IPS-18c (cell line): ENCODE data around the gene GRAPL.
"Not testable (repeated sequence)": the region's sequence is repeated elsewhere in the genome, so short reads cannot be mapped to it uniquely, and the experiment has no call there.

Experiments
- H3K4me3 ChIP-seq: 2 replicates; pipeline ENCODE4 v1.7.0; 2013; ENCODE audit warnings: low read depth, mild to moderate bottlenecking, low read length, moderate library complexity; ENCODE audit not compliant: insufficient read depth
- H3K9me3 ChIP-seq: one replicate; pipeline ENCODE4 v1.6.1; 2013; ENCODE audit warnings: mild to moderate bottlenecking, low read length, moderate library complexity; ENCODE audit not compliant: control insufficient read depth, insufficient read depth

GRAPL gene

GRCh38 chr17:19162384-19163216 is 35.2 kb downstream of the GRAPL start:
- H3K9me3 ChIP-seq, H3K4me3 ChIP-seq: not testable (repeated sequence)

GRCh38 chr17:19174422-19174821 is 47.0 kb downstream of the GRAPL start:
- not testable (repeated sequence) for H3K4me3 ChIP-seq, H3K9me3 ChIP-seq

DNA sequence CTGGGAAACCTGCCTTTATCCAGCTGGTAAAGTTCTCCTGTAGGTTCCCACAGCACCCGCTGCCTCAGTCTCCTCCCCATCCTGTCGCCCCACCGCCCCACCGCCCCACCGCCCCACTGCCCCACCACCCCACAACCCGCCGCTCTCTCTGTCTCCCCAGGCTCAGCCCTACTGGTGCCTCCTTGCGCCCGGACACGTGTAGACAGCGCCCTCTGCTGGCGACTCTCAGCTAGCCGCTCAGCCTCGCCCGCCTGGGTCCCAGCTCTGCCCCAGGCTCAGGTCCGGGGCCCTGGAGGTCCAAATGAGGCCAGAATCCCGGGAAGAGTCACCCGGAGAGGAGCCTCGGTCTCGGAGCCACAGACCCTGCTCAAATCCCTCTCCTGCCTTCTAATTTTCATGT is 48.0 kb downstream of the GRAPL start:
- H3K4me3 ChIP-seq, H3K9me3 ChIP-seq: not testable (repeated sequence)

GRCh38 chr17:19181040-19181875 is 53.9 kb downstream of the GRAPL start:
- not testable (repeated sequence) for H3K9me3 ChIP-seq, H3K4me3 ChIP-seq

DNA sequence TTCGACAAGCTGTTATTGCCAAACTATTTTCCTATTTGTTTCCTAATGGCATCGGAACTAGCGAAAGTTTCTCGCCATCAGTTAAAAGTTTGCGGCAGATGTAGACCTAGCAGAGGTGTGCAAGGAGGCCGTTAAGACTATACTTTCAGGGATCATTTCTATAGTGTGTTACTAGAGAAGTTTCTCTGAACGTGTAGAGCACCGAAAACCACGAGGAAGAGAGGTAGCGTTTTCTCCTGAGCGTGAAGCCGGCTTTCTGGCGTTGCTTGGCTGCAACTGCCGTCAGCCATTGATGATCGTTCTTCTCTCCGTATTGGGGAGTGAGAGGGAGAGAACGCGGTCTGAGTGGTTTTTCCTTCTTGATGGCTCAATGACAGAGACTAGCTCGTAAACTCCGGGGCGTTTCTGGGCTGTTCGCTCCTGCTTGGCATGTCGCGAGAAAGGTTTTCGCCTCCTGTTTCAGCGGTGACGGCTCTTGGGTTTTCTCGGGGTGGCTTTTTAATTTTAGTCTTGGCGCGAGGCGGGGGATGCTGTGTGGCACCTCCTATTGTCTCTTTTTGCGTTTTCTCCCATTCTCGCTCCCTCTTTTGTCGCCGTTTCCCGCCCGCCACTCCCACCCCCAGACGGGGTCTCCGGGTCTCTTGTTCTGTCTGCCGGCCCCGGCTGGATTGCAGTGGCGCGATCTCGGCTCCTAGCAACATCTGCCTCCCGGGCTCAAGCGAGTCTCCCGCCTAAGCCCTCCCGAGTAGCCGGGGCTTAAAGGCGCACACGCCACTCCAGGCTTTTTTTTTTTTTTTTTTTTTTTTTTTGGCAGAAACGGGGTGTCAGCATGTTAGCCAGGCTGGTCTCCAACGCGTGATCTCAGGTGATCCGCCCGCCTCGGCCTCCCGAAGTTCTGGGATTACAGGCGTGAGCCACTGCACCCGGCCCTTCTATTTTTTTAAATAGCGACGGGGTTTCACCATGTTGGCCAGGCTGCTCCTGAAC is 60.8 kb downstream of the GRAPL start:
- not testable (repeated sequence) for H3K4me3 ChIP-seq, H3K9me3 ChIP-seq

DNA sequence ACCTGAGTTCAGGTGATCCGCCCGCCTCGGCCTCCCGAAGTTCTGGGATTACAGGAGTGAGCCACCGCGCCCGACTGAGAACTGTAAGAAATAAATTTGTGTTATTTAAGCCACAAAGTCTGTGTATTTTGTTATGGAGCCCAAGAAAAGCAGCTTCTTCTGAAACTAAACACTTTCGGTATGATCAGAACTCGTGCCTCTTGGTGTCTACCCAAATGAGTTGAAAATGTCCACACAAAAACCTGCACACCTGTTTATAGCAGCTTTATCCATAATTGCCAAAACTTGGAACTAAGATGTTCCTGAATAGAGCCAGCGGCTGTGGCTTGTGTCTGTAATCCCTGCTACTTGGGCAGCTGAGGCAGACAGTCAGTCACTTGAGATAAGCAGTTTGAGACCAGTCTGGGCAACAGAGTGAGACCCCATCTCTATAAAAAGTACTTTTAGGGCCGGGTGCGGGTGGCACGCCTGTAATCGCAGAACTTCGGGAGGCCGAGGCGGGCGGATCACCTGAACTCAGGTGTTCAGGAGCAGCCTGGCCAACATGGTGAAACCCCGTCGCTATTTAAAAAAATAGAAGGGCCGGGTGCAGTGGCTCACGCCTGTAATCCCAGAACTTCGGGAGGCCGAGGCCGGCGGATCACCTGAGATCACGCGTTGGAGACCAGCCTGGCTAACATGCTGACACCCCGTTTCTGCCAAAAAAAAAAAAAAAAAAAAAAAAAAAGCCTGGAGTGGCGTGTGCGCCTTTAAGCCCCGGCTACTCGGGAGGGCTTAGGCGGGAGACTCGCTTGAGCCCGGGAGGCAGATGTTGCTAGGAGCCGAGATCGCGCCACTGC is 61.7 kb downstream of the GRAPL start:
- not testable (repeated sequence) for H3K4me3 ChIP-seq, H3K9me3 ChIP-seq

DNA sequence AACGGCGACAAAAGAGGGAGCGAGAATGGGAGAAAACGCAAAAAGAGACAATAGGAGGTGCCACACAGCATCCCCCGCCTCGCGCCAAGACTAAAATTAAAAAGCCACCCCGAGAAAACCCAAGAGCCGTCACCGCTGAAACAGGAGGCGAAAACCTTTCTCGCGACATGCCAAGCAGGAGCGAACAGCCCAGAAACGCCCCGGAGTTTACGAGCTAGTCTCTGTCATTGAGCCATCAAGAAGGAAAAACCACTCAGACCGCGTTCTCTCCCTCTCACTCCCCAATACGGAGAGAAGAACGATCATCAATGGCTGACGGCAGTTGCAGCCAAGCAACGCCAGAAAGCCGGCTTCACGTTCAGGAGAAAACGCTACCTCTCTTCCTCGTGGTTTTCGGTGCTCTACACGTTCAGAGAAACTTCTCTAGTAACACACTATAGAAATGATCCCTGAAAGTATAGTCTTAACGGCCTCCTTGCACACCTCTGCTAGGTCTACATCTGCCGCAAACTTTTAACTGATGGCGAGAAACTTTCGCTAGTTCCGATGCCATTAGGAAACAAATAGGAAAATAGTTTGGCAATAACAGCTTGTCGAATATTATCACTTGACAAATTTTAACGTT is 62.5 kb downstream of the GRAPL start:
- H3K9me3 ChIP-seq, H3K4me3 ChIP-seq: not testable (repeated sequence)

- not testable (repeated sequence) for H3K9me3 ChIP-seq, H3K4me3 ChIP-seq
These were observed 69.2 kb downstream of the GRAPL start for GRCh38 chr17:19196382-19197204.

GRCh38 chr17:19202448-19202847 is 75.1 kb downstream of the GRAPL start:
- not testable (repeated sequence) for H3K9me3 ChIP-seq, H3K4me3 ChIP-seq

DNA sequence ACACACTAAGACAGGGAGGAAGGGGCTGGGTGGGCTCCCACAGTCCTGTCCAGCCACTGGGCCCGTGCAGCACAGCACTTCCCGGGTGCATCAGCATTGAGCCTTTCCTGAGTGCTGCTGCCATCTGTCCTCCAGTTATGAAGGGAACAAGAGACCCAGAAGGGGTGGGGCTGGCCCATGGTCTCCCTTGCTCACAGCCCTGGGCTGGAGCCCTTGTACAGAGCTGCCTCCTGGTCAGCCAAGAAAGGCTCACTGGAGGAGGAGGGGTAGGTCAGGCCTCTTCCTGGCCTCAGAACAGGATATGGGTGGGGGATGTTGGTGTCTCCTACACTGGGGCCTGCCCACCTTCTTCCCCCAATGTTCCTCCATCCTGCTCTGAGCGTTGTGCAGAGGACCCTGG is 76.0 kb downstream of the GRAPL start:
- H3K9me3 ChIP-seq, H3K4me3 ChIP-seq: not testable (repeated sequence)
